K562 (cell line): ENCODE data around the gene PIAS3.

Experiments
- EP300 ChIP-seq: IDR thresholded peaks from 2 replicates; pipeline ENCODE4 v1.6.1; 2012; ENCODE audit warnings: low read length, improper control_type of control experiment
- TSHZ1 ChIP-seq: fragments of 250-450 bp; sonication (Bioruptor Pico); IDR thresholded peaks from 2 replicates; pipeline ENCODE4 v1.4.0; 2020; ENCODE audit warnings: mild to moderate bottlenecking, moderate library complexity

DNA sequence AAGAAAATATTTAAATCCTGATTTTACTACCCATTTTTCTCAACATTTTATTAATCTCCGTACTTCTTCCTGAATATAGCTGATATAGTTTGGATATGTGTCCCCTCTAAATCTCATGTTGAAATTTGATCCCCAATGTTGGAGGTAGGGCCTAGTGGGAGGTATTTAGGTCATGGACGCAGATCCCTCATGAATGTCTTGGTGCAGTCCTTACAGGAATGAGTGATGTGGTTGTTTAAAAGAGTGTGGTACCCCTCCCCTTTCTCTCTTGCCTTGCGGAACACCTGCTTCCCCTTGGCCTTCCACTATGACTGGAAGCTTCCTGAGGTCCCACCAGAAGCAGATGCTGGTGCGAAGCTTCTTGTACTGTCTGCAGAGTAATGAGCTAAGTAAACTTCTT, 52.5 kb downstream of the PIAS3 start:
- no peak for TF ChIP-seq EP300
- TF ChIP-seq TSHZ1 (CRISPR knock-in tag): no peak
